CD4-positive, alpha-beta T cell (primary cell): ENCODE measurements around the gene DNPH1. TPM values are rescaled to one million over a fixed set of nuclear protein-coding genes. Genes with fewer than 3 reads are reported as not detected.

ENCODE experiments used
- ATAC-seq: fragments of 200-7000 bp; cut with Tn5 transposase; one replicate; pipeline ENCODE4 v1.10.0; 2022; ENCODE audit warnings: mild to moderate bottlenecking; ENCODE audit not compliant: poor library complexity
- CTCF ChIA-PET: fragments of 350-600 bp; sonication (Branson Sonifier 250); formaldehyde crosslinking; loops from one replicate; lab custom pipeline; 2021; ENCODE audit warnings: antibody characterized with exemption, inconsistent platforms; lab: Charles Lee
- POLR2A ChIA-PET: fragments of 350-600 bp; sonication (Branson Sonifier 250); formaldehyde crosslinking; loops from one replicate; lab custom pipeline; 2021; ENCODE audit warnings: antibody characterized with exemption, inconsistent platforms; lab: Charles Lee
- DNase-seq, 14 experiments: peaks; one replicate each; pipeline ENCODE4 v3.0.0-alpha.2; 2013 to 2020; ENCODE audit warnings: mixed read lengths in 2 of 14
- H3K27ac ChIP-seq, 2 donors: one replicate each; pipeline versions ENCODE4 v1.5.1 to v1.7.0; 2013; ENCODE audit warnings: low read length in 2 of 2, low read depth in 1 of 2, mild to moderate bottlenecking in 1 of 2
- H3K27me3 ChIP-seq, 2 experiments: 1 replicate in 1 of 2; 2 replicates in 1 of 2; pipeline versions ENCODE4 v1.6.1 to v1.7.0; 2013; ENCODE audit warnings: low read length in 2 of 2, control low read depth in 1 of 2, mild to moderate bottlenecking in 1 of 2, moderate library complexity in 1 of 2; ENCODE audit not compliant: insufficient read depth in 2 of 2, control insufficient read depth in 1 of 2
- H3K36me3 ChIP-seq: one replicate; pipeline ENCODE4 v1.6.1; 2013; ENCODE audit warnings: low read length, control low read depth; ENCODE audit not compliant: insufficient read depth
- H3K4me1 ChIP-seq: one replicate; pipeline ENCODE4 v1.6.1; 2013; ENCODE audit warnings: low read length, control low read depth; ENCODE audit not compliant: insufficient read depth
- H3K4me3 ChIP-seq: one replicate; pipeline ENCODE4 v1.5.1; 2013; ENCODE audit warnings: mild to moderate bottlenecking, low read length, moderate library complexity
- H3K9me3 ChIP-seq, 2 experiments: 1 replicate in 1 of 2; 2 replicates in 1 of 2; pipeline versions ENCODE4 v1.6.1 to v1.7.0; 2013; ENCODE audit warnings: low read length in 2 of 2, mild to moderate bottlenecking in 2 of 2, control low read depth in 1 of 2, moderate library complexity in 1 of 2; ENCODE audit not compliant: control insufficient read depth in 1 of 2, insufficient read depth in 1 of 2
- H3K27ac Mint-ChIP-seq: one replicate; pipeline ENCODE4 v1.8.0; 2020; ENCODE audit warnings: mixed read lengths
- H3K27me3 Mint-ChIP-seq: one replicate; pipeline ENCODE4 v1.8.0; 2021; ENCODE audit warnings: mixed read lengths
- H3K36me3 Mint-ChIP-seq: one replicate; pipeline ENCODE4 v1.8.0; 2021; ENCODE audit warnings: low read depth, mixed read lengths
- H3K4me1 Mint-ChIP-seq: one replicate; pipeline ENCODE4 v1.8.0; 2021; ENCODE audit warnings: low read depth, mixed read lengths
- H3K4me3 Mint-ChIP-seq: one replicate; pipeline ENCODE4 v1.8.0; 2020; ENCODE audit warnings: mild to moderate bottlenecking, mixed read lengths
- H3K9me3 Mint-ChIP-seq: one replicate; pipeline ENCODE4 v1.8.0; 2020; ENCODE audit warnings: mixed read lengths
- intact Hi-C, 2 experiments: fragments of 100-400 bp; cut with DNase I in 1 of 2; cut with micrococcal nuclease in 1 of 2; formaldehyde crosslinking; loops; one replicate each; pipeline versions ENCODE4 v1.15.1 to v1.9.0; 2023 to 2025; cut with DNase I, micrococcal nuclease
- total RNA-seq, 174 experiments: library from RNA in 2 of 174; stranded (reverse) in 2 of 174; gene quantifications; one replicate each; pipeline ENCODE4 v1.2.3 and lab custom pipeline; 2021 to 2026
- TF ChIP-seq, protein P1 (sequence below): fragments of 200-600 bp; IDR thresholded peaks from one replicate; pipeline ENCODE4 v1.8.0; 2022; ENCODE audit warnings: antibody characterized with exemption, mild to moderate bottlenecking

Gene DNPH1
- total RNA-seq, 2 experiments from 2014 or later, result 27.3 to 30.6 TPM

GRCh38 chr6:43274916-43275597 lies 45.8 kb upstream of the DNPH1 start:
- Mint-ChIP-seq H3K4me3 (peak overlapping the region; percentile 84), H3K36me3 (no peaks in the 10 kb centered on the region), H3K9me3 (no peaks in the 10 kb centered on the region), H3K4me1 (peaks cover 12% of the 10 kb centered on the region), H3K27me3 (peaks cover 30% of the 10 kb centered on the region), H3K27ac (no peak overlapping the region)
- ChIA-PET POLR2A (interaction anchor here (1.0 to 1.4 kb wide), 2 partner anchors 120 to 152 kb away, joined by 4 to 6 read pairs; partner anchors contain the start of gene ABCC10), CTCF (no interaction called here)
- peak in 11 of 14 experiments; percentile 9 to 54 (median 29) for DNase-seq
- Histone ChIP-seq H3K4me3 (peak overlapping the region; percentile 56), H3K36me3 (no peaks in the 10 kb centered on the region), H3K27ac (no peak overlapping the region), H3K9me3 (no peaks in the 10 kb centered on the region), H3K4me1 (peaks cover 23% of the 10 kb centered on the region), H3K27me3 (peaks cover 8 to 11% of the 10 kb centered on the region in 2 experiments)
- ATAC-seq, result peak; percentile 50
- intact Hi-C loops, result no loop called here
- TF ChIP-seq, protein P1, sequence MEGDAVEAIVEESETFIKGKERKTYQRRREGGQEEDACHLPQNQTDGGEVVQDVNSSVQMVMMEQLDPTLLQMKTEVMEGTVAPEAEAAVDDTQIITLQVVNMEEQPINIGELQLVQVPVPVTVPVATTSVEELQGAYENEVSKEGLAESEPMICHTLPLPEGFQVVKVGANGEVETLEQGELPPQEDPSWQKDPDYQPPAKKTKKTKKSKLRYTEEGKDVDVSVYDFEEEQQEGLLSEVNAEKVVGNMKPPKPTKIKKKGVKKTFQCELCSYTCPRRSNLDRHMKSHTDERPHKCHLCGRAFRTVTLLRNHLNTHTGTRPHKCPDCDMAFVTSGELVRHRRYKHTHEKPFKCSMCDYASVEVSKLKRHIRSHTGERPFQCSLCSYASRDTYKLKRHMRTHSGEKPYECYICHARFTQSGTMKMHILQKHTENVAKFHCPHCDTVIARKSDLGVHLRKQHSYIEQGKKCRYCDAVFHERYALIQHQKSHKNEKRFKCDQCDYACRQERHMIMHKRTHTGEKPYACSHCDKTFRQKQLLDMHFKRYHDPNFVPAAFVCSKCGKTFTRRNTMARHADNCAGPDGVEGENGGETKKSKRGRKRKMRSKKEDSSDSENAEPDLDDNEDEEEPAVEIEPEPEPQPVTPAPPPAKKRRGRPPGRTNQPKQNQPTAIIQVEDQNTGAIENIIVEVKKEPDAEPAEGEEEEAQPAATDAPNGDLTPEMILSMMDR, result no peak

GRCh38 chr6:43274127-43274915 lies 45.0 kb upstream of the DNPH1 start:
- Mint-ChIP-seq H3K27ac (no peak overlapping the region), H3K9me3 (no peaks in the 10 kb centered on the region), H3K4me3 (peak overlapping the region; percentile 84), H3K36me3 (no peaks in the 10 kb centered on the region), H3K27me3 (peaks cover 30% of the 10 kb centered on the region), H3K4me1 (peaks cover 14% of the 10 kb centered on the region)
- TF ChIP-seq, protein P1, result no peak
- peaks cover 30% of the 10 kb centered on the region for H3K4me1 ChIP-seq
- CTCF ChIA-PET, result no interaction called here
- peaks cover 8 to 11% of the 10 kb centered on the region in 2 experiments for H3K27me3 ChIP-seq
- no peak overlapping the region for H3K4me3 ChIP-seq
- no peaks in the 10 kb centered on the region for H3K36me3 ChIP-seq
- DNase-seq (no peak), ATAC-seq (no peak)
- POLR2A ChIA-PET, result no interaction called here
- H3K27ac ChIP-seq, result no peak overlapping the region
- no peaks in the 10 kb centered on the region for H3K9me3 ChIP-seq
- intact Hi-C loops, result no loop called here

- Mint-ChIP-seq H3K27me3 (peaks cover 35% of the 10 kb centered on the region), H3K27ac (no peak overlapping the region), H3K36me3 (no peaks in the 10 kb centered on the region), H3K9me3 (no peaks in the 10 kb centered on the region), H3K4me3 (peak overlapping the region; percentile 65), H3K4me1 (peaks cover 19% of the 10 kb centered on the region)
- ATAC-seq (no peak), DNase-seq (no peak)
- H3K27ac ChIP-seq, result no peak overlapping the region
- intact Hi-C loops, result no loop called here
- ChIA-PET POLR2A (no interaction called here), CTCF (no interaction called here)
- H3K4me3 ChIP-seq, result no peak overlapping the region
- TF ChIP-seq, protein P1, result no peak
- H3K9me3 ChIP-seq, result no peaks in the 10 kb centered on the region
- no peaks in the 10 kb centered on the region for H3K36me3 ChIP-seq
- peaks cover 36% of the 10 kb centered on the region for H3K4me1 ChIP-seq
- peaks cover 8 to 11% of the 10 kb centered on the region in 2 experiments for H3K27me3 ChIP-seq
Observed at GRCh38 chr6:43273707-43274106, 44.4 kb upstream of the DNPH1 start.
